Measurements from ENCODE around the gene WDFY4.
A peak's percentile ranks its signal among the peaks of the same experiment; 100 is the strongest.
"Not testable (repeated sequence)": the region's sequence is repeated elsewhere in the genome, so short reads cannot be mapped to it uniquely, and the experiment has no call there.

Gene WDFY4

DNA sequence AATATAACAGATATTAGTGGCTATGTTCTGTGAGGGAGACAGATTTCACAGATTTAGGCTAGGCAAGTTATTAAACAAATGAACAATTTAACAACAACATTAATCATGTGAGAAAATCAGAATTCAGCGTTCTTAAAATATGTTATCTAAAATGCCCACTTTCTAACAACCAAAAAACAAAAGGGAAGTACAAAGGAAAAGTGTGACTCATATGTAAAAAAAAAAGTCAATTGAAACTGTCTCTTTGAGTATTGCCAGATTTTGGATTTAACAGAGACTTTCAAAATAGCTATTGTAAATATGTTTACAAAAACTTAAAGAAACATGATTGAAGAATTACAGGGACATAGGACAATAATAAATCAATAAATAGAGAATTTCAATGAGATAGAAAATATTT, 45.0 kb upstream of the WDFY4 start:
- H3K4me3 ChIP-seq (ENCODE audit: low read depth, low read length) = no peak overlapping the region
- TF ChIP-seq, protein P1, sequence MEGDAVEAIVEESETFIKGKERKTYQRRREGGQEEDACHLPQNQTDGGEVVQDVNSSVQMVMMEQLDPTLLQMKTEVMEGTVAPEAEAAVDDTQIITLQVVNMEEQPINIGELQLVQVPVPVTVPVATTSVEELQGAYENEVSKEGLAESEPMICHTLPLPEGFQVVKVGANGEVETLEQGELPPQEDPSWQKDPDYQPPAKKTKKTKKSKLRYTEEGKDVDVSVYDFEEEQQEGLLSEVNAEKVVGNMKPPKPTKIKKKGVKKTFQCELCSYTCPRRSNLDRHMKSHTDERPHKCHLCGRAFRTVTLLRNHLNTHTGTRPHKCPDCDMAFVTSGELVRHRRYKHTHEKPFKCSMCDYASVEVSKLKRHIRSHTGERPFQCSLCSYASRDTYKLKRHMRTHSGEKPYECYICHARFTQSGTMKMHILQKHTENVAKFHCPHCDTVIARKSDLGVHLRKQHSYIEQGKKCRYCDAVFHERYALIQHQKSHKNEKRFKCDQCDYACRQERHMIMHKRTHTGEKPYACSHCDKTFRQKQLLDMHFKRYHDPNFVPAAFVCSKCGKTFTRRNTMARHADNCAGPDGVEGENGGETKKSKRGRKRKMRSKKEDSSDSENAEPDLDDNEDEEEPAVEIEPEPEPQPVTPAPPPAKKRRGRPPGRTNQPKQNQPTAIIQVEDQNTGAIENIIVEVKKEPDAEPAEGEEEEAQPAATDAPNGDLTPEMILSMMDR (conservative IDR thresholded peaks at IDR 0.05; ENCODE audit: low read depth, low read length) = no peak
- DNase-seq (ENCODE audit: low read depth) = no peak

DNA sequence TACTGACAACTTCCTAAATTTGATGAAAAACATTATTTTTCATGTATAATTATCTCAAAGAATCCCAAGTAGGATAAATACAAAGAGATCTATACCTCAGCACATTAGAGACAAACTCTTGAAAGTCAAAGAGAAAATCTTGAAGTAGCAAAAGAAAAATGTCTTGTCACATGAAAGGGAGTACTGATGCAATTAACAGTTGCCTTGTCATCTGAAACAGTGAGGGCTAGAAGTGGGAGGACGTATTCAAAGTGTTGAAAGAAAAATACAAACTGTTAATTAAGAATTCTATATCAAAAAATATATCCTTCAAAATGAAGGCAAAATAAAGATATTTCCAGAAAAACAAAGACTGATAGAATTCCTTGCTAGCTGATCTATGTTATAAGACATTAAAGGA, 44.3 kb upstream of the WDFY4 start:
- DNase-seq (ENCODE audit: low read depth) = no peak
- no peak overlapping the region for H3K4me3 ChIP-seq (ENCODE audit: low read depth, low read length)
- TF ChIP-seq, protein P1 (conservative IDR thresholded peaks at IDR 0.05; ENCODE audit: low read depth, low read length) = no peak

DNA sequence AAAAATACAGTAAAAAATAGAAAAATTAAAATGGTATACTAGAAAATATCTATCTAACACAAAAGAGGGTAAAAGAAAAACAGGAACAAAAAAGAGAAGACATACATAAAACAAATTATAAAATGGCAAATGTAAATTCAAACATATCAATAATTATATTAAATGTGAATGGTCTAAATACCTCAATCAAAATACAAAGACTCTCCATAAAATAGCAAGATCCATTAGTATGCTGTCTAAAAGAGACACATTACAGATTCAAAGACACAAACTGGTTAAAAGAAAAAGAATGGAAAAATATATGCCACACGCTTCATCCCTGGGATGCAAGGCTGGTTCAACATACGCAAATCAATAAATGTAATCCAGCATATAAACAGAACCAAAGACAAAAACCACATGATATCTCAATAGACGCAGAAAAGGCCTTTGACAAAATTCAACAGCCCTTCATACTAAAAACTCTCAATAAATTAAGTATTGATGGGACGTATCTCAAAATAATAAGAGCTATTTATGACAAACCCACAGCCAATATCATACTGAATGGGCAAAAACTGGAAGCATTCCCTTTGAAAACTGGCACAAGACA, 43.5 kb upstream of the WDFY4 start:
- H3K4me3 ChIP-seq (ENCODE audit: low read depth, low read length); DNase-seq (ENCODE audit: low read depth): not testable (repeated sequence)

DNA sequence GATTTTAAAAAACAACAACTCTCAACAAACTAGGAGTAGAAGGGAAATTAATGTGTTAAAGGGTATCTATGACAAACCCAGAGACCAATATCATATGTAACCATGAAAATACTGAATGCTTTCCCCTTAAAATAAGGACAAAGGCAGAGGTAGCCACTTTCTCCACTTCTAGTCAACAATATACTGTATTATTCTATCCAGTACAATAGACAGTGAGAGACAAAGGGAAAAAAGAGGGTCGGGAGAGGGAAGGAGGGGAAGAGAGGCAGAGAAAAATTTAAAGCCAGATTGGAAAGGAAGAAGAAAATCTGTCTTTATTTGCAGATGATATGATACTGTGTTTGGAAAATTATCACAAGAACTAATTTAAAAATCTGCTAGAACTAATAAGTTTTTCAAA, 39.1 kb upstream of the WDFY4 start:
- no peak for DNase-seq (ENCODE audit: low read depth)
- no peak overlapping the region for H3K4me3 ChIP-seq (ENCODE audit: low read depth, low read length)
- TF ChIP-seq, protein P1 (conservative IDR thresholded peaks at IDR 0.05; ENCODE audit: low read depth, low read length) = no peak

DNA sequence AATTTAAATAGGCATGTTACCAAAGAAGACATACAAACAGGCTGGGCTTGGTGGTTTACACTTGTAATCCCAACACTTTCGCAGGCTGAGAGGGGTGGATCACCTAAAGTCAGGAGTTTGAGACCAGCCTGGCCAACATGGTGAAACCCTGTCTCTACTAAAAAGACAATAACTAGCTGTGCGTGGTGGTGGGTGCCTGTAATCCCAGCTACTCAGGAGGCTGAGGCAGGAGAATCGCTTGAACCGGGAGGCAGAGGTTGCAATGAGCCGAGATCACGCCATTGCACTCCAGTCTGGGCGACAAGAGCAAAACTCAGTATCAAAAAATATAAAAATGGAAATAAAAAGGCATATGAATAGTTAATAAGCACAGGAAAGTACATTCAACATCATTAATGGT, 37.6 kb upstream of the WDFY4 start:
- not testable (repeated sequence) for DNase-seq (ENCODE audit: low read depth); H3K4me3 ChIP-seq (ENCODE audit: low read depth, low read length)

DNA sequence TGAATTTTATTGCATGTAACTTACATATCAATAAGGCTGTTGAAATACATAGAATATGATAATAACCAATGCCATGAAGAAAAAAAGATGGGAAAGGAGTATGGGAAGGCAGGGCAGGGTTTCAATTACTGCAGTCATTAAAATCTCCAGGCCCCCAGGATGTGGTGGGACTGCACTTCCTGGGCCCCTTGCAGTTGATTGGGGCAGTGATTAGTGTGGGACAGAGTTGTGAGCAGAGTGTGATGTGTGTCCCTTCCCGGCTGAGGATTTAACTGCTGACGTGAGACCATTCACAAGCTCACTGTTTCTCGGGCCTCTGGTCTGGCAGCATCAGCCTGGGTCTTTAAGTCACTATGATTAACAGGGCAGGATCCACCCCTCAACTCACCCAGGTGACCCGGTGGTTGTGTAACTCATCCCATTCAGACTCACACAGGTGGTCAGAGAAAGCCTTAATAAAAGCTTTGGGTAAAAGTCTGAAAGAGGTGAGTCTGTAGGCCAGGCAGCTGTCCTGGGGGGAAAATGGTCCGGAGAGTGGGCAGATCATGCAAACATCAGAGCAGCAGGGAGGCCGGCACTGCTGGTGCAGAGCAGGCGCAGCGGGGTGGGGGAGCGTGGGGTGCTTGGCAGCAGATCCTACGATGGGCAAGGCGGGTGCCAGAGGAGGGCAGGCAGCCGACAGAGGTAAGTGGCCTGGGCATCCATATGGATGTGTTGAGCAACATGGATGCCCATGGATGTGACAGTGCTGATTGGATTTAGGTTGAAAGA, 36.3 kb upstream of the WDFY4 start:
- TF ChIP-seq, protein P1 (conservative IDR thresholded peaks at IDR 0.05; ENCODE audit: low read depth, low read length) = no peak
- no peak for DNase-seq (ENCODE audit: low read depth)
- H3K4me3 ChIP-seq (ENCODE audit: low read depth, low read length) = no peak overlapping the region

DNA sequence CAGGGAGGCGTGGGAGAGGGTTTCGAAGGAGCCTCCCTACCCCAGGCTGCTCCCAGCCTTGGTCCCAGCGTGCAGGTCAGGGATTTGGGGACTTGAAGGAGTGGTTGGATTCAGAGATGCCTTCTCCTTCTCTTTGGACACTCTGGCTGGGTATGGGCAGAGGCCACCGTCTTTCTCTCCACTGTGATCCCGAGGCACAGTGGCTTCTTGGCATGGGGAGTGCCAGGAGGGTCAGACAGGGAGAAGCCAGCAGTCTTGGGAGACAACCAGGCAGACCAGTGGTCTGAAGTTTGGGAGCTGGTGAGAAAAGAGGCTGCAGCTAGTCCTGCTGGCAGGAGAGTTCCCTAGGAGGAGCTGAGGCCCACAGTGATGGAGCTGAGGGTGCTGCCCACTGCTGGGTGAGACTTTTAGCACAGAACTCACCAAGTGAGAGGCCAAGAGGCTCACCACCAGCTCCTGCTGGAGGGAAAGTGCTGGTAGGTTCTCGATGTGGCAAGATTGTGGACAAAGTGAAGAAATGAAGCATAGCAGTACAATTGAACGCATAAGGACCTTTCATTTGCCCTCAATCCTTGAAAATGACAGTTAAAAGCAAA, 35.2 kb upstream of the WDFY4 start:
- DNase-seq (ENCODE audit: low read depth) = no peak

More for the DNA sequence above, 35.2 kb upstream of the WDFY4 start:
- H3K4me3 ChIP-seq (ENCODE audit: low read depth, low read length) = no peak overlapping the region
- TF ChIP-seq, protein P1 (conservative IDR thresholded peaks at IDR 0.05; ENCODE audit: low read depth, low read length) = peak; percentile 7

Data from choroid plexus epithelial cell (primary cell).